ENCODE measurements around the gene ADAMTS17. TPM values are rescaled to one million over a fixed set of nuclear protein-coding genes. Genes with fewer than 3 reads are reported as not detected.

Gene ADAMTS17
- total RNA-seq, 1 experiment from 2014 or later = 0.15 TPM

GRCh38 chr15:100186366-100186765 is 155.4 kb downstream of the ADAMTS17 start:
- ChIA-PET POLR2A (ENCODE audit: low non-redundant PET) (no interaction called here), CTCF (no interaction called here)
- no TSS peak for BruUV-seq (replicated peaks)

DNA sequence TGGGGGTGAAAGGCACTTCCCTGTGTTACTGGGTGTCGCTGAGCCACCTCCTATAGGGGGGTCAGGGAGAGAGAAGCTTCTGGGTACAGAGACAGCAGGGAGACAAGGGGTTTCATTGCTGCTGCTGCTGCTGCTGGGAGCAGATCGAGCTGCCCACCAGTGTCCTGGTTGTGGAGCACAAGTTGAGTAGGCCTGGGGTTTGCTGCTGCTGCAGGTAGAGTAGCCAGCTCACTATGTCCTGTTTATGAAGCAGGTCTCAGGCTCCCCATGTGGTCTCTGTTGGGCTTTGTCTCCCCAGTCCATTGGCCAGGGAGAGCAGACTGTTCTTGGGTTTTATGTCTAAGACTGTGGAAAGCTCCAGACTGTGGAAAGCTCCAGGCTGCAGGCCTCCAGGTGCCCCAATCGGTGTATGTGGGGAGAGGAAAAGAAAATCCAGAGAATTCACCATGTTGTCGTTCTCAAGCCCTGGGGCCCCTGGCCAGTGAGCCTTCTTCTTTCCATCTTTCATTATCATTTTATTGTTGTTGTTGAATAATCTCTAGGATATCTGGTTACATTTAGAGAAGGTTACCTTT is 157.8 kb downstream of the ADAMTS17 start:
- Histone ChIP-seq H3K27ac (ENCODE audit: low read depth, low read length, poor library complexity, severe bottlenecking) (no peak overlapping the region), H3K4me1 (ENCODE audit: insufficient read depth, low read length, poor library complexity, severe bottlenecking) (no peaks in the 10 kb centered on the region), H3K4me3 (ENCODE audit: low read depth, low read length, poor library complexity, severe bottlenecking) (no peak overlapping the region), H3K9me3 (ENCODE audit: low read depth, low read length, poor library complexity, severe bottlenecking) (peaks cover 1% of the 10 kb centered on the region), H3K27me3 (replicated peaks; ENCODE audit: insufficient read depth, low read depth, low read length, poor library complexity) (no peaks in the 10 kb centered on the region), H3K36me3 (ENCODE audit: insufficient read depth, low read length, poor library complexity, severe bottlenecking) (no peaks in the 10 kb centered on the region)
- DNase-seq (ENCODE audit: low spot score) = no peak
- no TSS peak for BruUV-seq (replicated peaks)
- intact Hi-C loops (cut with micrococcal nuclease; ENCODE audit: unreplicated experiment) = no loop called here
- TF ChIP-seq EZH2 (IDR thresholded peaks at IDR 0.05; ENCODE audit: borderline replicate concordance, low read depth, low read length, poor library complexity, severe bottlenecking) = no peak
- no peak for TF ChIP-seq CTCF (conservative IDR thresholded peaks at IDR 0.05; ENCODE audit: low read depth, low read length)
- ChIA-PET POLR2A (ENCODE audit: low non-redundant PET) (no interaction called here), CTCF (interaction anchor here (0.5 to 0.6 kb wide), 2 partner anchors 40 to 46 kb away, joined by 3 read pairs; no protein-coding TSS in a partner anchor)

More at GRCh38 chr15:100186366-100186765, 155.4 kb downstream of the ADAMTS17 start:
- Histone ChIP-seq H3K27ac (ENCODE audit: low read depth, low read length, poor library complexity, severe bottlenecking) (no peak overlapping the region), H3K9me3 (ENCODE audit: low read depth, low read length, poor library complexity, severe bottlenecking) (peaks cover 4% of the 10 kb centered on the region), H3K36me3 (ENCODE audit: insufficient read depth, low read length, poor library complexity, severe bottlenecking) (no peaks in the 10 kb centered on the region), H3K4me1 (ENCODE audit: insufficient read depth, low read length, poor library complexity, severe bottlenecking) (no peaks in the 10 kb centered on the region), H3K27me3 (replicated peaks; ENCODE audit: insufficient read depth, low read depth, low read length, poor library complexity) (no peaks in the 10 kb centered on the region), H3K4me3 (ENCODE audit: low read depth, low read length, poor library complexity, severe bottlenecking) (no peak overlapping the region)
- intact Hi-C loops (cut with micrococcal nuclease; ENCODE audit: unreplicated experiment) = no loop called here
- DNase-seq (ENCODE audit: low spot score) = no peak
- TF ChIP-seq EZH2 (IDR thresholded peaks at IDR 0.05; ENCODE audit: borderline replicate concordance, low read depth, low read length, poor library complexity, severe bottlenecking) (no peak), CTCF (conservative IDR thresholded peaks at IDR 0.05; ENCODE audit: low read depth, low read length) (no peak)

DNA sequence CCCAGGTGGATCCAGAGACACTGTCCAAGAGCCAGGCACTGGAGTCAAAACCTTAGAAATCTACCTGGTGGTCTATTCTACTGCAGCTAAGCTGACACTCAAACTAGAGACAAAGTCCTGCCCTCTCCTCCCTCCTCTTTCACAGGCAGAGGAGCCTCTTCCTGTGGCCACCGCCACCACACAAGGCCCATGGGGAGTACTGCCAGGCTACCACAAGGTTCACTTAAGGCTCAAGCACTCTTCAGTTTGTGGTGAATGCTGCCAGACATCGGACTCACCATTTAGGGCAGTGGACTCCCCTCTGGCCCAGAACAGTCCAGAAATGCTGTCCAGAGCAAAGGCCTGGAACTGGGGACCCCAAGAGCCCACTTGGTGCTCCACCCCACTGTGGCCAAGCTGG is 160.9 kb downstream of the ADAMTS17 start:
- CTCF ChIA-PET = no interaction called here

More for the DNA sequence above, 160.9 kb downstream of the ADAMTS17 start:
- no peak overlapping the region for H3K27ac ChIP-seq (ENCODE audit: low read depth, low read length, poor library complexity, severe bottlenecking)
- no peaks in the 10 kb centered on the region for H3K4me1 ChIP-seq (ENCODE audit: insufficient read depth, low read length, poor library complexity, severe bottlenecking)
- DNase-seq (ENCODE audit: low spot score) = no peak
- TF ChIP-seq EZH2 (IDR thresholded peaks at IDR 0.05; ENCODE audit: borderline replicate concordance, low read depth, low read length, poor library complexity, severe bottlenecking) (no peak), CTCF (conservative IDR thresholded peaks at IDR 0.05; ENCODE audit: low read depth, low read length) (no peak)
- POLR2A ChIA-PET (ENCODE audit: low non-redundant PET) = no interaction called here
- peaks cover 6% of the 10 kb centered on the region for H3K9me3 ChIP-seq (ENCODE audit: low read depth, low read length, poor library complexity, severe bottlenecking)
- no peak overlapping the region for H3K4me3 ChIP-seq (ENCODE audit: low read depth, low read length, poor library complexity, severe bottlenecking)
- intact Hi-C loops (cut with micrococcal nuclease; ENCODE audit: unreplicated experiment) = no loop called here
- no peaks in the 10 kb centered on the region for H3K27me3 ChIP-seq (replicated peaks; ENCODE audit: insufficient read depth, low read depth, low read length, poor library complexity)
- BruUV-seq (replicated peaks) = no TSS peak
- no peaks in the 10 kb centered on the region for H3K36me3 ChIP-seq (ENCODE audit: insufficient read depth, low read length, poor library complexity, severe bottlenecking)
